CD4-positive, alpha-beta T cell treated with Interleukin-1 beta for 1 hour (primary cell): Measurements from ENCODE around the gene IMMT.
A peak's percentile ranks its signal among the peaks of the same experiment; 100 is the strongest.

Source experiments
- DNase-seq, 2 donors: peaks; one replicate each; pipeline ENCODE4 v3.0.0-alpha.2; 2020 to 2022

IMMT gene

GRCh38 chr2:86195808-86196387, 636 bp upstream of the IMMT start:
- DNase-seq, result no peak

DNA sequence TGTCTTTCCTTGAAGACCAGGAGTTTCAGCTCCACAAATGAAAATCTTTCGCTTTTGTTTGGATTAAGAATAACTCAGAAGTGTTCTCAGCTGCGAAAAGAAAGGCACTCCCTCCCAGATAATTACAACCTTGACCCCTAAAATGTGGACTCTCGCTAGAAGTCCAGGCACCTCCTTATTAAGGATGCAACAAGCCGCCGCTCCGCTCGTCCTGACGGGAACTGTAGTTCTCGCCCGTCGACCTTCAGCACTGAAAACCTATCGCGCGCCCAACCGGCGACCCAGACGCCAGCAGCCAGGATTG, 559 bp downstream of the IMMT start:
- peak in 1 of 2 donors; percentile 91 for DNase-seq

GRCh38 chr2:86193901-86194567, 1.2 kb downstream of the IMMT start:
- no peak for DNase-seq

GRCh38 chr2:86189782-86190416, 5.4 kb downstream of the IMMT start:
- no peak for DNase-seq

DNA sequence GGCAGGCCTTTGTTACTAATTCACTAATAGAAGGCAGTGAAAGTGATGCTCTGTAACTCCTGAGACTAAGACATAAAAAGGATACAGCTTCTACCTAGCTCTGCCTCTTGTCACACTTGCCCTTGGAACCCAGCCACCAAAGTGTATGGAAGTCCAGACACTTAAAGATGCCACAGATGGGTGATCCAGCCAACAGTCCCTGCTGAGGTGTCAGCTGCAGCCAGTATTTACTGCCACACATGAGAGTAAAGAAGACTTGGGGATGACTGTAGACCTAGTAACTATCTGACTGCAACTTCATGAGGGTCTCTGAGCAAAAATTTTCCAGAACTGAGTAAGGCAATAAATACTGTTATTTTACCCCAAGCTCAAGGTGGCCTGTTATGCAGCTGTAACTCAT, 8.8 kb downstream of the IMMT start:
- no peak for DNase-seq

DNA sequence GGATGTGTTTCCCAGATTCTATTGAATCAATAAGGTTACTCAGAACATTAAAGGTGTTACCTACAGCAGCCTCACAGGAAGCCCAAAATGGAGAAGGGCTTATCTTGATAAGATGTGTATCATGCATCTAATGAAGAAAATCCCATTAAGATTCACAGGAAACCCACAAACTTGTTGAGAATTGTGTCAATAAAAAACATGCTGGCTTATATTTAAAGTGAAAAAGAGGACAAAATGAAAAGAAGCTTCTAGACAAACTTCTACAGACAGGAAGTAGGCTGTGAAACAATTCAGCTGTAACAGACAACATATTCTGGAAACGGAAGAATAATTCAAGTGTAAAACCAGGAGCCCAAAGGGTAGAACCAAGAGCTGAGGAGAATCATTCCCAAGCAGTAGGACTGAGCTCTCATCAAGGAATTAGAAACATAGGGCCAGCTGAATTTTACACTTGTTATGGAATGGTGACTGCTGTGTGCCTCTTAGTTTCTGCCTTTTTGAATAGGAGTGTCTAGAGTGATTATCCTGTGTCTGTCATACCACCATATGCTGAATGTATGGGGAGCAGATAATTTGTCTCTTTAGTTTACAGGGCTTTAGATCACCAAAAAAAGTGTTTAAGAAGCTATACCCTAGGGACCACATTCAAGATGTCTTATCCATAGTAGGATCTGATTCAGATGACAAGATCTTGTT, 9.6 kb downstream of the IMMT start:
- DNase-seq, result peak in 1 of 2 donors; percentile 56

DNA sequence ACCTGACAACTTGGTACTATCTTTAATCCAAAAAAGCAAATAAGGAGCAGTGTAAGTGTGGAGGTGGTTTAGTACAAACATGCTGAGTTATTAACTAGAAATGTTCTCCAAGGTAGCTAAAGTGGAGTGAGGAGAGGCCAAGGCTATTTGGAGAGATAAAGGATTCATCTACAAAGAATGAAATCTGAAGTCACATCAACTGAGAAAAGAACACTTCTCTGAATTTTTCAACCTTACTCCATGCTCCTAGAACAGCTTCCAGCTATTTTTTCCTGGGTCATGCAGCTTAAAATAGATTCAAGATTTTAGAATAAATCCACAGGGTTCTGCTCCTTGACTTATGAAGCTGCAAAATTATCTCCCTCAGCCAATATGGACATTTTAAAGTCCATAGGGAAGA, 18.7 kb downstream of the IMMT start:
- DNase-seq, result no peak

- DNase-seq, result no peak
Observed at GRCh38 chr2:86175828-86176227, 19.4 kb downstream of the IMMT start.

- DNase-seq, result no peak
Observed at GRCh38 chr2:86174445-86174844, 20.8 kb downstream of the IMMT start.

- no peak for DNase-seq
Observed at GRCh38 chr2:86172610-86173009, 22.7 kb downstream of the IMMT start.

DNA sequence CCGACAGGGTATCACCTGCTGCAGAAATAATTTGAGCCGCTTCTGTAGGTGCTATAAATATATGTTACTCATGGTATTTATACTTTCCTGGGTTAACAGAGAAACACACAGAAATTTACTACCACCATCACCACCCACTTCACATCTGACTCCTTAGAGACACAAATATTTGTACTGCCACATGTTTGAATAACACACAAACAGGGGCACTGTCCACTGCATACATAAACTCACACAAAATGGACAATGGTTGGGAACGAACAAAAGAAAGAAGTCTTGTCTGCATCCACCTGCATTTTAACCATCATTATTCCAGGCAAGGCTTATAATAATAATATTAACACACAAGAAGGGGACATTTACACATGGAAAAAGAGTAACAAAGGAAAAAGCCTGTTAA, 24.0 kb downstream of the IMMT start:
- DNase-seq, result no peak

DNA sequence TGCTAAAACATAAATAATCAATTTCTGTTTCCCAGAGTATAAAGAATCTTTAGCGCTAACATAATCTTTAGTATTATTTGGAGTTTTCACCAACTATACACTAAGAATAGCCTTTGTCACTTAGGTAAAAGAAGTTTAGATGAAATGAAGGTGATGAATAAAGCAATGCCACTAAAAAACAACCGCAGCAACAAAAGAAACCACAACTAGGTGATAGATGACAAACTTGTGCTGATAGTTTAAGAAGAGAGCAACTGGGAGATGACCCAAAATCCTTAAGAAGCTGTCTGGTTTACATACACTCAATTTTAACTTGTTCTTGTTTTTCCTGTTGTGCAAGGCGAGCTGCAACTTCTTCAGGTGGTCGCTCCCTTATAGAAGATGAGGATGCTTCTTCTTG, 24.8 kb downstream of the IMMT start:
- DNase-seq, result no peak

DNA sequence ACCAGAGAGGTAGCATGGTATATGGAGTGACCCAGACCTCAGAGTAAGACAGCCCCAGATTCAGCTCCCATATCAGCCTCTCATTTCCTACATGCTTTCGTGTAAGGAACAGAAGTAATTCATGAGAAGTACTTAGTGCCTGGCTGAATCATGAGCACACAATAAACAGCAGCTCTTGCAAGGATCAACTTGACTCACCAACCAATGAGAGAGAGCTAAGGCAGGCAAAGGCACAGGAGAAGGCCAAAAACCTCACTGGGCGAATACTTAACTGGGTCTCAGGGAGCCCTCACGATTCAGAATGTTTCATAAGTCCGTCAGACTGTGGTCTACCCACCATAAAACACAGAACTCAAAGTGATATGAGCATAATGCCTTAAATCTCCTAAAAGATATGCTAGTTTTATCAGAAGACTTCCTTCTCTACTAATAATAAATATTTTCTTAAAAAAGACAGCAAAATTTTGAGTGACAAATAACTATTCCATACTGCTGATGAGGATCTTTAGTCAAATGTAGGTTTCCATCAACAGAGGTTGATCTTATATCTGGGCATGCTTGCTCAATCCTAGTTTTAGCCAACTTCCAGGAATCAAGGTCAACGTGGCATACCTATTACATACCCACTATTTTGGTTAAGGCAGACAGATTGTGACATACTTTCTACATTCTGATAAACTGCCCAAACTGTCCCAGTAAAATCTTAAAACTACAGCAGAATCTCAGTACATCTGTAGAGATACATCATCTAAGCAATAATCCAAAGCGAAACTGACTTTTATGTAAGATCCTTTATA, 34.9 kb downstream of the IMMT start:
- no peak for DNase-seq

GRCh38 chr2:86158286-86158685, 37.0 kb downstream of the IMMT start:
- no peak for DNase-seq

- DNase-seq, result no peak
Observed at GRCh38 chr2:86157009-86157556, 38.2 kb downstream of the IMMT start.

GRCh38 chr2:86150502-86150901, 44.8 kb downstream of the IMMT start:
- DNase-seq, result no peak

DNA sequence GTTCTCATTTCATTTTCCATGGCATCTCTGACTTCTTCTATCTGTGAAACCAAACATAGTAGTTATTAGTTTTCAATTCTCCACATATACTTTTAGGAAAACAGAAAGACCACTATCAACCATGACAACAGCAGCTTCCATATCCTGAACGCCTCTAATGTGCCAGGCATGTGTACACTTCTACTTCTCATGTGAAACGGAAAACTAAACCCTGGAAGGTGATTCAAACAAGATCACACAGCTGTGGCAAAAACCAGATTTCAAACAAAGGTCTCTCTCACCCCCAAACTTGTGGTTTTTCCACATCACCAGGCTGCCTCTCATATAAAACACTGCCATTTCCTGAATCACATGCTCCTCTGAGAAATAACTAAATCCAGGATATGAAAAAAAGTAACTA, 47.5 kb downstream of the IMMT start:
- no peak for DNase-seq

GRCh38 chr2:86143926-86144685, 51.2 kb downstream of the IMMT start:
- no peak for DNase-seq

GRCh38 chr2:86143307-86143706, 52.0 kb downstream of the IMMT start:
- no peak for DNase-seq

GRCh38 chr2:86142436-86143257, 52.6 kb downstream of the IMMT start:
- no peak for DNase-seq

GRCh38 chr2:86140969-86141392, 54.3 kb downstream of the IMMT start:
- no peak for DNase-seq
